MM.1S (cell line): Measurements from ENCODE around the gene ANKH.

Experiments
- DNase-seq: peaks from one replicate; pipeline ENCODE4 v3.0.0-alpha.2; 2015
- H2AFZ ChIP-seq: fragments of 300-600 bp; sonication (generic); 2 replicates; pipeline ENCODE4 v1.6.0; 2016; ENCODE audit warnings: antibody characterized with exemption, low read length
- H3F3A ChIP-seq: fragments of 300-600 bp; sonication (generic); 2 replicates; pipeline ENCODE4 v1.6.1; 2016; ENCODE audit warnings: mild to moderate bottlenecking, antibody characterized with exemption, low read length, moderate library complexity, mixed read lengths; ENCODE audit not compliant: insufficient read depth
- H3K27ac ChIP-seq: fragments of 300-600 bp; sonication (generic); 2 replicates; pipeline ENCODE4 v1.5.1; 2016; ENCODE audit warnings: mild to moderate bottlenecking, low read length
- H3K27me3 ChIP-seq: fragments of 300-600 bp; sonication (generic); replicated peaks from 2 replicates; pipeline ENCODE4 v1.6.0; 2016; ENCODE audit warnings: low read length; ENCODE audit not compliant: insufficient read depth
- H3K36me3 ChIP-seq: fragments of 300-600 bp; sonication (generic); replicated peaks from 2 replicates; pipeline ENCODE4 v1.6.1; 2016; ENCODE audit warnings: mild to moderate bottlenecking, low read length, mixed read lengths; ENCODE audit not compliant: insufficient read depth
- H3K4me1 ChIP-seq: fragments of 300-600 bp; sonication (generic); 2 replicates; pipeline ENCODE4 v1.6.1; 2016; ENCODE audit warnings: low read length, mixed read lengths
- H3K4me2 ChIP-seq: fragments of 300-600 bp; sonication (generic); 2 replicates; pipeline ENCODE4 v1.6.0; 2016; ENCODE audit warnings: low read depth, low read length
- H3K4me3 ChIP-seq: fragments of 300-600 bp; sonication (generic); 2 replicates; pipeline ENCODE4 v1.5.1; 2016; ENCODE audit warnings: low read length, mixed read lengths
- H3K79me2 ChIP-seq: fragments of 300-600 bp; sonication (generic); 2 replicates; pipeline ENCODE4 v1.6.1; 2016; ENCODE audit warnings: mixed run types, low read length, mixed read lengths
- H3K9ac ChIP-seq: fragments of 300-600 bp; sonication (generic); 2 replicates; pipeline ENCODE4 v1.6.1; 2016; ENCODE audit warnings: low read length, mixed read lengths
- H3K9me2 ChIP-seq: fragments of 300-600 bp; sonication (generic); replicated peaks from 2 replicates; pipeline ENCODE4 v1.6.1; 2016; ENCODE audit warnings: mild to moderate bottlenecking, low read length, mixed read lengths; ENCODE audit not compliant: insufficient read depth
- H3K9me3 ChIP-seq: fragments of 300-600 bp; sonication (generic); replicated peaks from 2 replicates; pipeline ENCODE4 v1.6.1; 2016; ENCODE audit warnings: mild to moderate bottlenecking, low read length, mixed read lengths; ENCODE audit not compliant: insufficient read depth
- H4K20me1 ChIP-seq: fragments of 300-600 bp; sonication (generic); 2 replicates; pipeline ENCODE4 v1.6.1; 2016; ENCODE audit warnings: mild to moderate bottlenecking, low read length, moderate library complexity, mixed read lengths; ENCODE audit not compliant: insufficient read depth
- CTCF ChIP-seq: fragments of 300-600 bp; sonication (generic); IDR thresholded peaks from 2 replicates; pipeline ENCODE4 v1.5.1; 2016; ENCODE audit warnings: antibody characterized with exemption, low read length, mixed read lengths
- EZH2 ChIP-seq: fragments of 300-600 bp; sonication (generic); optimal IDR thresholded peaks from 2 replicates; pipeline ENCODE3; 2017; ENCODE audit warnings: low read depth, mild to moderate bottlenecking, antibody characterized with exemption, low read length, mixed read lengths
- EZH2phosphoT487 ChIP-seq: fragments of 300-600 bp; sonication (generic); IDR thresholded peaks from 2 replicates; pipeline ENCODE4 v1.6.1; 2018; ENCODE audit warnings: antibody characterized with exemption, low read length

ANKH gene

GRCh38 chr5:14872070-14872989 is 752 bp upstream of the ANKH start:
- TF ChIP-seq EZH2, result no peak
- TF ChIP-seq CTCF, result no peak
- no peak for TF ChIP-seq EZH2phosphoT487
- H3K4me2 ChIP-seq, result peak overlapping the region; percentile 96
- no peaks in the 10 kb centered on the region; the same call in 1 of the 2 replicates for H3F3A ChIP-seq
- no peaks in the 10 kb centered on the region for H3K9me2 ChIP-seq
- no peaks in the 10 kb centered on the region for H3K9me3 ChIP-seq
- no peaks in the 10 kb centered on the region for H4K20me1 ChIP-seq
- H3K79me2 ChIP-seq, result peaks cover 39% of the 10 kb centered on the region
- peak overlapping the region; percentile 84 for H2AFZ ChIP-seq
- H3K27me3 ChIP-seq, result no peaks in the 10 kb centered on the region
- H3K27ac ChIP-seq, result peak overlapping the region; percentile 42; the same call in 1 of the 2 replicates
- H3K4me3 ChIP-seq, result peak overlapping the region; percentile 72
- H3K36me3 ChIP-seq, result no peaks in the 10 kb centered on the region
- peak; percentile 71 for DNase-seq
- H3K4me1 ChIP-seq, result peaks cover 10% of the 10 kb centered on the region
- H3K9ac ChIP-seq, result peak overlapping the region; percentile 70

- peak overlapping the region; percentile 76; the same call in 1 of the 2 replicates for H3K9ac ChIP-seq
- no peaks in the 10 kb centered on the region; the same call in 1 of the 2 replicates for H3F3A ChIP-seq
- H2AFZ ChIP-seq, result peak overlapping the region; percentile 74
- no peaks in the 10 kb centered on the region for H4K20me1 ChIP-seq
- H3K4me2 ChIP-seq, result peak overlapping the region; percentile 91
- no peak for TF ChIP-seq EZH2
- TF ChIP-seq CTCF, result peak; percentile 39
- TF ChIP-seq EZH2phosphoT487, result no peak
- H3K27me3 ChIP-seq, result no peaks in the 10 kb centered on the region
- H3K9me3 ChIP-seq, result no peaks in the 10 kb centered on the region
- H3K9me2 ChIP-seq, result no peaks in the 10 kb centered on the region
- H3K4me1 ChIP-seq, result peaks cover 10% of the 10 kb centered on the region
- H3K79me2 ChIP-seq, result peaks cover 56% of the 10 kb centered on the region
- H3K36me3 ChIP-seq, result no peaks in the 10 kb centered on the region
- H3K4me3 ChIP-seq, result peak overlapping the region; percentile 89
- DNase-seq, result peak; percentile 77
- no peak overlapping the region for H3K27ac ChIP-seq
These were observed 1.0 kb downstream of the ANKH start for GRCh38 chr5:14870337-14871213.

- no peak for DNase-seq
- no peaks in the 10 kb centered on the region; the same call in 1 of the 2 replicates for H3F3A ChIP-seq
- H3K36me3 ChIP-seq, result no peaks in the 10 kb centered on the region
- H3K9ac ChIP-seq, result no peak overlapping the region
- peak overlapping the region; percentile 91 for H3K4me2 ChIP-seq
- H3K9me3 ChIP-seq, result no peaks in the 10 kb centered on the region
- H3K79me2 ChIP-seq, result peaks cover 61% of the 10 kb centered on the region
- no peak overlapping the region for H3K27ac ChIP-seq
- no peak overlapping the region for H2AFZ ChIP-seq
- H3K4me1 ChIP-seq, result peaks cover 10% of the 10 kb centered on the region
- no peaks in the 10 kb centered on the region for H3K27me3 ChIP-seq
- H3K4me3 ChIP-seq, result peak overlapping the region; percentile 89
- H4K20me1 ChIP-seq, result no peaks in the 10 kb centered on the region
- no peak for TF ChIP-seq EZH2
- TF ChIP-seq CTCF, result no peak
- TF ChIP-seq EZH2phosphoT487, result no peak
- no peaks in the 10 kb centered on the region for H3K9me2 ChIP-seq
These were observed 1.9 kb downstream of the ANKH start for GRCh38 chr5:14869668-14870164.
